Esophagus squamous epithelium (tissue), 5 donors: ENCODE data around the gene HHLA2. TPM values are rescaled to one million over a fixed set of nuclear protein-coding genes. Genes with fewer than 3 reads are reported as not detected.
"Not testable (repeated sequence)": the region's sequence is repeated elsewhere in the genome, so short reads cannot be mapped to it uniquely, and the experiment has no call there.

Experiments used
- DNase-seq: peaks from one replicate; lab custom pipeline; 2025; lab: John Stamatoyannopoulos, UW
- H3K27ac ChIP-seq, 4 donors: fragments of 200-600 bp; sonication (generic); one replicate each; pipeline ENCODE4 v1.5.1; 2016 to 2019; ENCODE audit warnings: mild to moderate bottlenecking in 1 of 4
- H3K27me3 ChIP-seq, 4 donors: fragments of 200-600 bp; sonication (generic); 1 replicate in 3 of 4; 2 replicates in 1 of 4; pipeline versions ENCODE4 v1.5.1 to v1.6.0; 2017 to 2021; ENCODE audit warnings: antibody characterized with exemption in 1 of 4
- H3K36me3 ChIP-seq, 3 donors: fragments of 200-600 bp; sonication (generic); one replicate each; pipeline ENCODE4 v1.5.1; 2016 to 2019
- H3K4me1 ChIP-seq, 3 donors: fragments of 200-600 bp; sonication (generic); one replicate each; pipeline ENCODE4 v1.5.1; 2017 to 2019
- H3K4me3 ChIP-seq, 4 donors: fragments of 200-600 bp; sonication (generic); 1 replicate in 3 of 4; 2 replicates in 1 of 4; pipeline ENCODE4 v1.5.1; 2016 to 2019; ENCODE audit warnings: mild to moderate bottlenecking in 2 of 4, moderate library complexity in 1 of 4
- H3K9me3 ChIP-seq, 3 donors: fragments of 200-600 bp; sonication (generic); one replicate each; pipeline ENCODE4 v1.5.1; 2016 to 2019
- CTCF ChIP-seq, 6 experiments: fragments of 450-650 bp in 4 of 6; fragments of 200-600 bp in 2 of 6; sonication (generic) in 2 of 6; IDR thresholded peaks; one replicate each; pipeline ENCODE4 v1.5.1; 2016 to 2019; ENCODE audit warnings: antibody characterized with exemption in 6 of 6, mild to moderate bottlenecking in 4 of 6, moderate library complexity in 4 of 6
- POLR2A ChIP-seq, 4 donors: fragments of 450-650 bp; IDR thresholded peaks; one replicate each; pipeline ENCODE4 v1.6.1; 2017; ENCODE audit warnings: antibody characterized with exemption in 4 of 4, mild to moderate bottlenecking in 4 of 4, moderate library complexity in 3 of 4
- WGBS, 2 donors: methylation state at CpG; one replicate each; pipeline ENCODE4 v1.1.5; 2018; 5-methylcytosine and 5-hydroxymethylcytosine counted together
- intact Hi-C: fragments of 100-400 bp; cut with DNase I; formaldehyde crosslinking; loops from one replicate; pipeline ENCODE4 v1.15.0; 2022
- total RNA-seq, 4 donors: library from RNA; depleted of rRNA; stranded (reverse); fragments of >200 nt; gene quantifications; one replicate each; pipeline ENCODE4 v1.1.0, GENCODE V29; 2016
- donor health status: DM: yes; HTN: yes; CAD: no.

HHLA2 gene
- total RNA-seq, 4 donors from 2014 or later = not detected

DNA sequence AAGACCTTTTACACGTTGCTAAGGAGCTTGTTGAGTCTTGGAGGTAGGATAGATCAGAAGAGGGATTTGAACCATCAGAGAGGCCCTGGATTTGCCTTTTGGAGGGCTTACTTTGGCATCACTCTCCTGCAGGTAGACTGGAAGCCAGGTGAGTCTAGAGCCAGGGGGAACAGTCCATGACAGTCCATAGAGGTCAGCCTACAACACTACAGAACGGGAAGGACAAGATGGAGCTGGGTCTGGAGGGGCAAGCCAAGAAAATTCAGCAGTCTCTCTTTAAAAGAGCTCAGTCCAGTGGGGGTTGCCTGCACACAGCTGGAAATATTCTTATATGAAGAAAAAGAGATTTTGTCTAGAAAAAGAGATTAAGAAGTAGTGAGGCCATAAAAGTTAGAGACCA is 60.7 kb downstream of the HHLA2 start:
- WGBS, 2 donors = 85 to 87% methylated on average over 2 of the region's 2 CpGs
- Histone ChIP-seq H3K9me3 (no peaks in the 10 kb centered on the region), H3K27ac (no peak overlapping the region), H3K4me3 (no peak overlapping the region), H3K27me3 (no peaks in the 10 kb centered on the region), H3K4me1 (no peaks in the 10 kb centered on the region), H3K36me3 (no peaks in the 10 kb centered on the region)
- intact Hi-C loops = no loop called here
- no peak for DNase-seq
- no peak for TF ChIP-seq CTCF (IDR thresholded peaks at IDR 0.05)
- no peak for TF ChIP-seq POLR2A (IDR thresholded peaks at IDR 0.05)

GRCh38 chr3:108359011-108359410 is 62.7 kb downstream of the HHLA2 start:
- Histone ChIP-seq H3K27me3 (no peaks in the 10 kb centered on the region), H3K9me3 (no peaks in the 10 kb centered on the region), H3K36me3 (no peaks in the 10 kb centered on the region), H3K4me3 (no peak overlapping the region), H3K4me1 (no peaks in the 10 kb centered on the region), H3K27ac (no peak overlapping the region)
- intact Hi-C loops = no loop called here
- TF ChIP-seq CTCF (IDR thresholded peaks at IDR 0.05) (no peak), POLR2A (IDR thresholded peaks at IDR 0.05) (no peak)
- WGBS, 2 donors = 75% methylated on average over 2 of the region's 2 CpGs
- DNase-seq = no peak

- no peaks in the 10 kb centered on the region for H3K36me3 ChIP-seq
- no peaks in the 10 kb centered on the region for H3K9me3 ChIP-seq
- H3K4me1 ChIP-seq = no peaks in the 10 kb centered on the region
- H3K27me3 ChIP-seq = no peaks in the 10 kb centered on the region
- TF ChIP-seq POLR2A (IDR thresholded peaks at IDR 0.05) (no peak), CTCF (IDR thresholded peaks at IDR 0.05) (no peak)
- no peak overlapping the region for H3K27ac ChIP-seq
- no peak for DNase-seq
- intact Hi-C loops = no loop called here
- H3K4me3 ChIP-seq = no peak overlapping the region
- 0 to 50% methylated on average over 1 of the region's 1 CpG for WGBS, 2 donors
Observed at GRCh38 chr3:108376026-108376425, 79.7 kb downstream of the HHLA2 start.

- no peak for DNase-seq
- TF ChIP-seq POLR2A (IDR thresholded peaks at IDR 0.05) (no peak), CTCF (IDR thresholded peaks at IDR 0.05) (no peak)
- Histone ChIP-seq H3K36me3 (no peaks in the 10 kb centered on the region), H3K9me3 (no peaks in the 10 kb centered on the region), H3K27ac (no peak overlapping the region), H3K4me3 (no peak overlapping the region), H3K4me1 (no peaks in the 10 kb centered on the region), H3K27me3 (no peaks in the 10 kb centered on the region)
- WGBS, 2 donors = 92% methylated on average over 1 of the region's 1 CpG
- intact Hi-C loops = no loop called here
Observed at GRCh38 chr3:108377384-108377783, 81.0 kb downstream of the HHLA2 start.

DNA sequence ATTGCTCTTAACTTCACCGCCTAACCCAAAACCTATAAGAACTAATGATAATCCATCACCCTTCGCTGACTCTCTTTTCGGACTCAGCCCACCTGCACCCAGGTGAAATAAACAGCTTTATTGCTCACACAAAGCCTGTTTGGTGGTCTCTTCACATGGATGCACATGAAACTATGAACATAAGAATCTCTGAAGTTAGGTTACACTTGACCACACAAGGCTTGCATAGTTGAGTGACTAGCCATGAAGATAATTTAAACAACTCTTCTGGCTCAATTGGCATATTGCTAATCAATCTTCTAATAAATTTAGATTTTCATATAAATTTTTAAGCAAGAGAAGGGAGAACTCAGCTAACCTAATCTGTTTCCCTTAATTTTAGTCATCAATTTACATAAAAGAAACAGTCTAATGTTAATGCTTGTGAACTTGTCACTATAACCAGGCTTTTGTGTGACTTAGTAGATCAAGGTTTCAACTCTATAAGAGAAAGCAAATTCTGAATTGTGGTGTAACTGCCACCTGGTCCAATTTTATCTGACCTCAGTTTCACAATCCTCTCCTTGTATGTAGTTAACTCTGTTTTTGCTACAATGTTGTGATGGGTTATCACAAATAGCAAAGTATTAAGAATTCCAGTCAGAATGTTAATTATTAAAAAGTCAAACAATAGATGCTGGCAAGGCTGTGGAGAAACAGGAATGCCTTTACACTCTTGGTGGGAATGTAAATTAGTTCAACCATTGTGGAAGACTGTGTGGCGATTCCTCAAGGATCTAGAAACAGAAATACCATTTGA is 82.0 kb downstream of the HHLA2 start:
- intact Hi-C loops = no loop called here
- Histone ChIP-seq H3K36me3 (no peaks in the 10 kb centered on the region), H3K4me1 (no peaks in the 10 kb centered on the region), H3K4me3 (no peak overlapping the region), H3K27me3 (no peaks in the 10 kb centered on the region), H3K9me3 (no peaks in the 10 kb centered on the region), H3K27ac (no peak overlapping the region)
- no peak for DNase-seq
- 94 to 98% methylated on average over 4 of the region's 4 CpGs for WGBS, 2 donors
- TF ChIP-seq CTCF (IDR thresholded peaks at IDR 0.05) (no peak), POLR2A (IDR thresholded peaks at IDR 0.05) (no peak)

DNA sequence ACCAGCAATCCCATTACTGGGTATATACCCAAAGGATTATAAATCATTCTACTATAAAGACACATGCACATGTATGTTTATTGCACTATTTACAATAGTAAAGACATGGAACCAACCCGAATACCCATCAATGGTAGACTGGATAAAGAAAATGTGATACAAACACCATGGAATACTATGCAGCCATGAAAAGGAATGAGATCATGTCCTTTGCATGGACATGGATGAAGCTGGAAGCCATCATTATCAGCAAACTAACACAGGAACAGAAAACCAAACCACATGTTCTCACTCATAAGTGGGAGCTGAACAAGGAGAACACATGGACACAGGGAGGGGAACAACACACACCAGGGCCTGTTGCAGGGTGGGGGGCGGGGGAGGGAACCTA is 82.6 kb downstream of the HHLA2 start:
- DNase-seq, H3K36me3 ChIP-seq, H3K9me3 ChIP-seq, intact Hi-C loops, H3K27me3 ChIP-seq, H3K4me1 ChIP-seq, H3K4me3 ChIP-seq, H3K27ac ChIP-seq: not testable (repeated sequence)
- 76 to 86% methylated on average over 1 to 2 of the region's 2 CpGs for WGBS, 2 donors
